NCI-H128 (cell line): ENCODE data around the gene C7orf25.

Experiments used
- DNase-seq: peaks from one replicate; lab custom pipeline; 2025; ENCODE audit not compliant: unreplicated experiment; lab: John Stamatoyannopoulos, UW

Gene C7orf25

GRCh38 chr7:42880392-42880791 lies 31.5 kb downstream of the C7orf25 start:
- no peak for DNase-seq

- no peak for DNase-seq
Observed at GRCh38 chr7:42878303-42878702, 33.6 kb downstream of the C7orf25 start.

- no peak for DNase-seq
Observed at GRCh38 chr7:42877862-42878261, 34.0 kb downstream of the C7orf25 start.

- DNase-seq: no peak
Observed at GRCh38 chr7:42876182-42877068, 35.4 kb downstream of the C7orf25 start.

GRCh38 chr7:42869131-42870020 lies 42.5 kb downstream of the C7orf25 start:
- no peak for DNase-seq

- DNase-seq: no peak
Observed at GRCh38 chr7:42868480-42868879, 43.4 kb downstream of the C7orf25 start.
